GM19397 (cell line): ENCODE data around the gene GSTP1.
"Not testable (repeated sequence)": the region's sequence is repeated elsewhere in the genome, so short reads cannot be mapped to it uniquely, and the experiment has no call there.

Source experiments
- ATAC-seq: cut with Tn5 transposase; IDR thresholded peaks from one replicate; pipeline ENCODE4 v1.9.1; 2021; ENCODE audit warnings: mild to moderate bottlenecking, moderate library complexity; ENCODE audit not compliant: unreplicated experiment

The GSTP1 gene

GRCh38 chr11:67613313-67613959 lies 29.8 kb downstream of the GSTP1 start:
- no peak for ATAC-seq

- peak; percentile 85 for ATAC-seq
Measured at GRCh38 chr11:67613960-67614715, 30.5 kb downstream of the GSTP1 start.

- ATAC-seq, result no peak
Measured at GRCh38 chr11:67614730-67615714, 31.4 kb downstream of the GSTP1 start.

GRCh38 chr11:67615728-67616430 lies 32.3 kb downstream of the GSTP1 start:
- ATAC-seq, result no peak

- ATAC-seq, result no peak
Measured at GRCh38 chr11:67616431-67617242, 33.0 kb downstream of the GSTP1 start.

GRCh38 chr11:67617243-67617953 lies 33.8 kb downstream of the GSTP1 start:
- ATAC-seq, result no peak

GRCh38 chr11:67618901-67619659 lies 35.5 kb downstream of the GSTP1 start:
- not testable (repeated sequence) for ATAC-seq

GRCh38 chr11:67619683-67620618 lies 36.3 kb downstream of the GSTP1 start:
- not testable (repeated sequence) for ATAC-seq

GRCh38 chr11:67620621-67621020 lies 37.0 kb downstream of the GSTP1 start:
- not testable (repeated sequence) for ATAC-seq

- not testable (repeated sequence) for ATAC-seq
Measured at GRCh38 chr11:67621928-67622327, 38.3 kb downstream of the GSTP1 start.

GRCh38 chr11:67622905-67623304 lies 39.3 kb downstream of the GSTP1 start:
- not testable (repeated sequence) for ATAC-seq

GRCh38 chr11:67623795-67624194 lies 40.2 kb downstream of the GSTP1 start:
- not testable (repeated sequence) for ATAC-seq

- not testable (repeated sequence) for ATAC-seq
Measured at GRCh38 chr11:67626131-67626833, 42.7 kb downstream of the GSTP1 start.

GRCh38 chr11:67626970-67627369 lies 43.4 kb downstream of the GSTP1 start:
- no peak for ATAC-seq

- ATAC-seq, result no peak
Measured at GRCh38 chr11:67627441-67627811, 43.8 kb downstream of the GSTP1 start.

GRCh38 chr11:67627812-67628624 lies 44.4 kb downstream of the GSTP1 start:
- no peak for ATAC-seq
